HG03066 (cell line): ENCODE results near the gene CT45A7.
"Not testable (repeated sequence)": the region's sequence is repeated elsewhere in the genome, so short reads cannot be mapped to it uniquely, and the experiment has no call there.

Experiments used
- ATAC-seq: cut with Tn5 transposase; IDR thresholded peaks from one replicate; pipeline ENCODE4 v1.9.1; 2021; ENCODE audit warnings: low read depth; ENCODE audit not compliant: unreplicated experiment

CT45A7 gene

GRCh38 chrX:135837180-135837579, at the start of gene CT45A7:
Gene CT45A7, minus strand, starts transcription at chrX:135837280. Its CDS starts 3,747 bp downstream, at chrX:135833533.
- ATAC-seq, result not testable (repeated sequence)

- ATAC-seq, result not testable (repeated sequence)
Measured at GRCh38 chrX:135882741-135883140, 45.7 kb upstream of the CT45A7 start.

GRCh38 chrX:135871712-135872111, 34.6 kb upstream of the CT45A7 start, which contains the start of gene CT45A9:
Gene CT45A9, minus strand, starts transcription at chrX:135871812. Its CDS starts 3,751 bp downstream, at chrX:135868061.
- ATAC-seq, result not testable (repeated sequence)

- not testable (repeated sequence) for ATAC-seq
Measured at GRCh38 chrX:135854438-135854837, 17.4 kb upstream of the CT45A7 start, which contains the start of gene CT45A8. Gene CT45A8, minus strand, starts transcription at chrX:135854538. Its CDS starts 3,755 bp downstream, at chrX:135850783.

- not testable (repeated sequence) for ATAC-seq
Measured at GRCh38 chrX:135819912-135820311, 17.2 kb downstream of the CT45A7 start, which contains the start of gene CT45A2. Gene CT45A2, minus strand, starts transcription at chrX:135820012. Its CDS starts 3,747 bp downstream, at chrX:135816265.

GRCh38 chrX:135802687-135803086, 34.4 kb downstream of the CT45A7 start, which contains the start of gene CT45A6:
Gene CT45A6, minus strand, starts transcription at chrX:135802787. Its CDS starts 3,794 bp downstream, at chrX:135798993.
- ATAC-seq, result not testable (repeated sequence)

GRCh38 chrX:135785403-135785802, 51.7 kb downstream of the CT45A7 start, which contains the start of gene CT45A5:
Gene CT45A5, minus strand, starts transcription at chrX:135785503. Its CDS starts 3,774 bp downstream, at chrX:135781729.
- not testable (repeated sequence) for ATAC-seq
